GM18951 (cell line): ENCODE data around the gene SFXN3.

Experiments used
- POLR2A ChIP-seq: IDR thresholded peaks from 4 replicates; pipeline ENCODE4 v1.6.1; 2011; ENCODE audit warnings: mild to moderate bottlenecking; ENCODE audit not compliant: insufficient read length, insufficient read depth; ENCODE audit errors: extremely low read depth
- in situ Hi-C: fragments of 300-500 bp; cut with MboI; formaldehyde crosslinking; loops from one replicate; pipeline ENCODE4 v1.12.0; 2022; ENCODE audit warnings: low sequenced_read_pairs, mixed read lengths, inconsistent platforms; ENCODE audit not compliant: unreplicated experiment

SFXN3 gene

GRCh38 chr10:101054876-101055275 lies 23.8 kb downstream of the SFXN3 start:
- no peak for TF ChIP-seq POLR2A
- in situ Hi-C loops: no loop called here

DNA sequence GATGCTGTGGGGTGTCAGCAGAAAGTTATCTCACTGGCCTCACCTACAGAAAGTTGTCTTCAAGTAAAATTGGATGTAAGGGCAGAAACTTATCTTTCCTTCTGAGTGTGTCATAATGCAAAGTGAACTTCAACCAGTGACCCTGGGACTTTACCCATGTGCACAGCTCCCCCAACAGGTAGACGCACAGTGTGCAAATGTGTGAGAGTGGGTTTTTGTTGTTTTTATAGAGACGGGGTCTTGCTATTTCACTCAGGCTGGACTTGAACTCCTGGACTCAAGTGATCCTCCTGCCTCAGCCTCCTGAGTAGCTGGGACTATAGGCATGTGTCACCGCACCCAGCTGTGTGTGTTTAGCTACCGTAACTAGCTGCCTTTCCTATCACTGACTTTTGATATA lies 24.4 kb downstream of the SFXN3 start:
- no peak for TF ChIP-seq POLR2A

GRCh38 chr10:101056365-101057151 lies 25.5 kb downstream of the SFXN3 start:
- in situ Hi-C loops: no loop called here
- TF ChIP-seq POLR2A: no peak

More for the DNA sequence above, 24.4 kb downstream of the SFXN3 start:
- in situ Hi-C loops: no loop called here

DNA sequence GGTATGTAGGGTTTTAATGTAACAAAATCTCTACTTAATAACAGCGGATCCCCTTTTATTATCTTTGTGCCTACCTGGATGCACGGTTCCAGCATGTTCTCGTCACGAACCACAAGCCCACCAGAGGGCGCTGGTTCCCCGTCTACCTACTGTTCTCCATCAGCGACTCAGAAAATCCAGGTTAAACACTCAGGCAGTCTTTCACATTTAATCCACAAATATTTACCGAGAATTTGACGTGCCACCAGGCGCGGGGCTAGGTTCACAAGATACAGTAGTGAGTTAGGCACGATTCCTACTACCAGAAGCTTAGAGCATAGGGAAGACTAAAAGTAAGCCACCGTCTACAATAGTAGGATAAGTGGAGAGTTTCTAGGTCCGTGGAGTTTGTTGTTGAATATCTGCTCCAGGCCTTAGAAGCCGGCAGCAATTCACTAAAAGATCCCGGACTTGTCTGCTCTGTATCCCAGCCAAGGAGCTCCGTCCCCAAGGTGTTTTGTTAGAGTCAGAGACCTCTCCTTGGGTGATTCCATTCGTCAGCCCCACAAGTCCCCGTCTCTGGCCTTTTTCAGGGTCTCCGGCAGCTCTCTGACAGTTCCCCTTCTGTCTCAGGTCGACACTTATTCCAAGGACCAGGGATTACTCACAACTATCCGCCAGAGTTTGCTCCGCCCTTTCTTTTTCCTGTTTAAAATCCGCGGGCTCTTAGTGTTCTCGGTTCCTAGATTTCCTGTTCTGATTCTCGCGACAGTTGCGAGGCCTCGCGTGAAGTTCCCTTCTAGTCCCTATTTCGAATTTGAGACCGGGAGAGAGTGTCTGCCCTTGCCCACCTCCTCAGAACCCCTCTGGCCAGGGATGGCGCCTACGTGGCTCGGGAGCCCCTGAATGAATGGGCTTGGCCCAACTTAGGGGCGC lies 29.3 kb downstream of the SFXN3 start:
- in situ Hi-C loops: no loop called here
- no peak for TF ChIP-seq POLR2A

- in situ Hi-C loops: no loop called here
- TF ChIP-seq POLR2A: peak; percentile 80
These were observed 30.1 kb downstream of the SFXN3 start for GRCh38 chr10:101060951-101061623.

- in situ Hi-C loops: no loop called here
- no peak for TF ChIP-seq POLR2A
These were observed 30.7 kb downstream of the SFXN3 start, which contains the start of gene KAZALD1 for GRCh38 chr10:101061624-101062231. Gene KAZALD1, plus strand, starts transcription at chr10:101061989. Its CDS starts 604 bp downstream, at chr10:101062593.

- peak; percentile 49 for TF ChIP-seq POLR2A
- in situ Hi-C loops: no loop called here
These were observed 31.4 kb downstream of the SFXN3 start for GRCh38 chr10:101062232-101063049.

DNA sequence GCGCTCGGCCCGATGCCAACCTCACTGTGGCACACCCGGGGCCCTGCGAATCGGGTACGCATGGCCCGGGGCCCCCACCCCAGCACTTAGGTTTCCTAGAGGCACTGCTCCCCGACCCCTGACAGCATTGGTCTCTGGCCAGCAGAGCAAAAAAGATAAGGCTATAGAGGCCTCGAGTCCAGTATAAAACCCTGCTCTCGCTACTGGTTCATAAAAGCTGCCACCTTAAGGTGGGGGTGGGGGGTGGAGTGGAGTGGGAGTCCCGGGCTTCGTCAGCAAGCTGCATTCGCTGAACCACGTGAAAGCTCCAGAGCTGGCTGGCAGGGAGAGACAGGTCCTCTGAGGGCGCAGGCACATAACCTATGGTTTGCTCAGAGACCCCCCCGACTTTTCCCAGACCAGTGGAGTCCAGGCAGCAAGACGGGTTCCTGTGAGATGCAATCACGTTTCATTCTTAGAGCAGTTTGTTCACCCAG lies 32.1 kb downstream of the SFXN3 start:
- no peak for TF ChIP-seq POLR2A
- in situ Hi-C loops: no loop called here

DNA sequence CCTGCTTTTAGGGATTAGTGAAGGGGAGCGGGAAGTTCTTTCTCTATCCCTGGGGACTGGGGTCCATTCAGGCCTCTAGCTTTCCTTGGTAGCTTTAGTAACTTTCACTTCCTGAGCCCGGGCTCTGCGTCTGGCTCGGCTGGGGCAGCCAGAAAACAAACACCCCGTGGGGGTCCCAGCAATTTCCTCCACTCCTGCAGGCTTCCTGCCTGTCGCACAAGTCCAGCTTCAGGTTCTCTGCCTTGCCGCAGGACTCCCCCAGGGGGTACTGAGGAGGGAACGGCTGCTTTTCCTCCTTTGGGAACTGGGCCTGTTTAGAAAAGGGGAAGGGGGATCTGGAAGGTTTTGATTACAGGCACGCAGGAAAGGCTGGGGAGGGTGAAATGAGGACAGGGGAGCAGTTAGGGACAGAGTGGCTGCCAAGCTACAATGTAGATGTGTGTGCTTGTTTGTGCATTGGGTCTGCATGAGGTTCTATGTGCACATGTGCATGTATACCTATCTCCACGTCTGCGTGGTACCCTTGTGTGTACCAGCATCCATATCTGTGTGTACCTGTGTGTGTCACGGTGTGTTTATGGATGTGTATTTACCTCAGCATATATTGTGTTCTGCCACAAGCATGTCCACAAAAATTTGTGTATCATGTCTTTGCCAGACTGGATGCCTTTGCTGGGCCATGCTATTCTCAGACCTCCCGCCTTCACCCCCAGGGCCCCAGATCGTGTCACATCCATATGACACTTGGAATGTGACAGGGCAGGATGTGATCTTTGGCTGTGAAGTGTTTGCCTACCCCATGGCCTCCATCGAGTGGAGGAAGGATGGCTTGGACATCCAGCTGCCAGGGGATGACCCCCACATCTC lies 32.7 kb downstream of the SFXN3 start:
- in situ Hi-C loops: no loop called here
- TF ChIP-seq POLR2A: no peak

GRCh38 chr10:101064415-101065030 lies 33.5 kb downstream of the SFXN3 start:
- TF ChIP-seq POLR2A: no peak
- in situ Hi-C loops: no loop called here
